ENCODE results near the gene CABLES2. TPM values are rescaled to one million over a fixed set of nuclear protein-coding genes. Genes with fewer than 3 reads are reported as not detected.

CABLES2 gene
- total and polyA plus RNA-seq, 9 of the 15 experiments (the other 6 are each of a cell fraction or from before 2014, with no cell fraction given) = 0.46 to 4.2 (median 1.6) TPM

- no peak for TF ChIP-seq AFF4 (CRISPR knock-in tag; IDR thresholded peaks at IDR 0.05)
- 0 out of 2 replicates have a peak, but pooled peaks have one; percentile 27 for TF ChIP-seq JUND (IDR thresholded peaks at IDR 0.05; ENCODE audit: borderline replicate concordance, low read depth, low read length)
- no peak; the same call in 2 of the 3 replicates for TF ChIP-seq JUND (tag; IDR thresholded peaks at IDR 0.05; ENCODE audit: borderline replicate concordance, low read depth, low read length)
- TF ChIP-seq, protein P1, sequence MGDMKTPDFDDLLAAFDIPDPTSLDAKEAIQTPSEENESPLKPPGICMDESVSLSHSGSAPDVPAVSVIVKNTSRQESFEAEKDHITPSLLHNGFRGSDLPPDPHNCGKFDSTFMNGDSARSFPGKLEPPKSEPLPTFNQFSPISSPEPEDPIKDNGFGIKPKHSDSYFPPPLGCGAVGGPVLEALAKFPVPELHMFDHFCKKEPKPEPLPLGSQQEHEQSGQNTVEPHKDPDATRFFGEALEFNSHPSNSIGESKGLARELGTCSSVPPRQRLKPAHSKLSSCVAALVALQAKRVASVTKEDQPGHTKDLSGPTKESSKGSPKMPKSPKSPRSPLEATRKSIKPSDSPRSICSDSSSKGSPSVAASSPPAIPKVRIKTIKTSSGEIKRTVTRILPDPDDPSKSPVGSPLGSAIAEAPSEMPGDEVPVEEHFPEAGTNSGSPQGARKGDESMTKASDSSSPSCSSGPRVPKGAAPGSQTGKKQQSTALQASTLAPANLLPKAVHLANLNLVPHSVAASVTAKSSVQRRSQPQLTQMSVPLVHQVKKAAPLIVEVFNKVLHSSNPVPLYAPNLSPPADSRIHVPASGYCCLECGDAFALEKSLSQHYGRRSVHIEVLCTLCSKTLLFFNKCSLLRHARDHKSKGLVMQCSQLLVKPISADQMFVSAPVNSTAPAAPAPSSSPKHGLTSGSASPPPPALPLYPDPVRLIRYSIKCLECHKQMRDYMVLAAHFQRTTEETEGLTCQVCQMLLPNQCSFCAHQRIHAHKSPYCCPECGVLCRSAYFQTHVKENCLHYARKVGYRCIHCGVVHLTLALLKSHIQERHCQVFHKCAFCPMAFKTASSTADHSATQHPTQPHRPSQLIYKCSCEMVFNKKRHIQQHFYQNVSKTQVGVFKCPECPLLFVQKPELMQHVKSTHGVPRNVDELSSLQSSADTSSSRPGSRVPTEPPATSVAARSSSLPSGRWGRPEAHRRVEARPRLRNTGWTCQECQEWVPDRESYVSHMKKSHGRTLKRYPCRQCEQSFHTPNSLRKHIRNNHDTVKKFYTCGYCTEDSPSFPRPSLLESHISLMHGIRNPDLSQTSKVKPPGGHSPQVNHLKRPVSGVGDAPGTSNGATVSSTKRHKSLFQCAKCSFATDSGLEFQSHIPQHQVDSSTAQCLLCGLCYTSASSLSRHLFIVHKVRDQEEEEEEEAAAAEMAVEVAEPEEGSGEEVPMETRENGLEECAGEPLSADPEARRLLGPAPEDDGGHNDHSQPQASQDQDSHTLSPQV (IDR thresholded peaks at IDR 0.05) = peak; percentile 91; the same call in 1 of the 2 replicates
- TF ChIP-seq HDAC3 (IDR thresholded peaks at IDR 0.05; ENCODE audit: borderline replicate concordance, partially characterized antibody) = no peak
- TF ChIP-seq ZNF324 (CRISPR knock-in tag; IDR thresholded peaks at IDR 0.05) = no peak
- TF ChIP-seq E2F1 (CRISPR knock-in tag; IDR thresholded peaks at IDR 0.05) = no peak
- peak; percentile 59; the same call in 1 of the 2 replicates for TF ChIP-seq CTBP1 (IDR thresholded peaks at IDR 0.05; ENCODE audit: borderline replicate concordance)
- no peak for TF ChIP-seq CBX5 (IDR thresholded peaks at IDR 0.05; ENCODE audit: borderline replicate concordance, low read depth)
- TF ChIP-seq NFE2 (IDR thresholded peaks at IDR 0.05; ENCODE audit: low read depth) = 0 out of 2 replicates have a peak, but pooled peaks have one; percentile 6
- no peak for TF ChIP-seq GABPB2 (CRISPR knock-in tag; conservative IDR thresholded peaks at IDR 0.05)
- no peak for TF ChIP-seq CAMTA2 (CRISPR knock-in tag; conservative IDR thresholded peaks at IDR 0.05)
- no peak for TF ChIP-seq FOXK2 (conservative IDR thresholded peaks at IDR 0.05 in 1 of 2, IDR thresholded peaks at IDR 0.05 in 1 of 2; ENCODE audit: low read depth in 2 of 2)
- TF ChIP-seq STAT5A (IDR thresholded peaks at IDR 0.05; ENCODE audit: borderline replicate concordance, low read length) = peak; percentile 56; the same call in 1 of the 2 replicates
- no peak for TF ChIP-seq ZC3H8 (IDR thresholded peaks at IDR 0.05)
- TF ChIP-seq ZBTB33 (CRISPR knock-in tag; IDR thresholded peaks at IDR 0.05) = peak; percentile 62
- TF ChIP-seq PCBP1 (IDR thresholded peaks at IDR 0.05; ENCODE audit: low read depth, low read length, poor library complexity, severe bottlenecking) = peak; percentile 91
Observed at GRCh38 chr20:62357187-62357667, 49.9 kb downstream of the CABLES2 start (continued).

All from K562 (cell line).